Ectodermal cell (in vitro differentiated cells): ENCODE data around the gene CCDC102B.

ENCODE experiments used
- H3K27ac ChIP-seq: 2 replicates; pipeline ENCODE4 v1.7.0; 2013; ENCODE audit warnings: mild to moderate bottlenecking, low read depth, low read length; ENCODE audit not compliant: insufficient read depth, poor library complexity, severe bottlenecking
- H3K27me3 ChIP-seq: 2 replicates; pipeline ENCODE4 v1.7.0; 2013; ENCODE audit warnings: mild to moderate bottlenecking, low read length; ENCODE audit not compliant: insufficient read depth, control insufficient read depth, poor library complexity, severe bottlenecking
- H3K36me3 ChIP-seq: one replicate; pipeline ENCODE4 v1.7.0; 2013; ENCODE audit warnings: low read length; ENCODE audit not compliant: control insufficient read depth, insufficient read depth
- H3K4me1 ChIP-seq: one replicate; pipeline ENCODE4 v1.7.0; 2013; ENCODE audit warnings: low read length; ENCODE audit not compliant: control insufficient read depth, insufficient read depth
- H3K4me3 ChIP-seq: 2 replicates; pipeline ENCODE4 v1.7.0; 2013; ENCODE audit warnings: low read depth, low read length, control low read depth; ENCODE audit not compliant: insufficient read depth
- H3K9me3 ChIP-seq: 2 replicates; pipeline ENCODE4 v1.7.0; 2013; ENCODE audit warnings: mild to moderate bottlenecking, low read length, moderate library complexity; ENCODE audit not compliant: control insufficient read depth
- WGBS, 2 experiments: methylation state at CpG; one replicate each; pipeline ENCODE4 v1.1.7; 2013; ENCODE audit warnings: missing lambda C conversion rate in 2 of 2; 5-methylcytosine and 5-hydroxymethylcytosine counted together

The CCDC102B gene

DNA sequence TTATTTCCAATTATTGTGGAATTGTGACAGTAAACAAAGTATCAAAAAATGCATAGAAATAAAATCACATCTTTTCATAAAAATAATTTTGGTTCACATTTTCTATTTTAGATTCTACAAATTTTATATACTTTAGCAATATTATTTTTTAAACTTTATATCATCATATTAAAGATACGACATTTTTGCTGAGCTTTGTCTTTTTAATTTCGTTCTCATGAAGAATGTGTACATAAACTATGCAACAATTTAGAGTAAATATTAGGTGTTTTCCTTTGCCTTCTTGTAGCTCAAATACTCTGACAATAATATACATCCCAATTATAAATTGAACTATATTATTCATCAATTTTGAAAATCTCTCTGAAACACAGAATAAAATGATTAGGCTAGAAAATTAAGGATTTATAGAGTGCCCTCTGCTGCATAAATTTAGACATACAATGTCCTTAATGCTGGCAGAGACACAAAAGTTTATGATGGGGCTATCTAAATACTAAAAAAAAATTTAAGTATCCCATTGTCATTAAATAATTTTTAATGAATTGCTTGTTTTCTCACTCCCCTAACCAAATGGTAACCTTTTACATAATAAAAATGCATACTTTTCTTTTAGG is 45.7 kb downstream of the CCDC102B start:
- Histone ChIP-seq H3K36me3 (no peaks in the 10 kb centered on the region), H3K9me3 (no peaks in the 10 kb centered on the region), H3K27ac (no peak overlapping the region), H3K4me3 (no peak overlapping the region), H3K4me1 (no peaks in the 10 kb centered on the region), H3K27me3 (no peaks in the 10 kb centered on the region)
- no CpG with 5 or more reads among the region's 2 CpGs for WGBS, 2 experiments

DNA sequence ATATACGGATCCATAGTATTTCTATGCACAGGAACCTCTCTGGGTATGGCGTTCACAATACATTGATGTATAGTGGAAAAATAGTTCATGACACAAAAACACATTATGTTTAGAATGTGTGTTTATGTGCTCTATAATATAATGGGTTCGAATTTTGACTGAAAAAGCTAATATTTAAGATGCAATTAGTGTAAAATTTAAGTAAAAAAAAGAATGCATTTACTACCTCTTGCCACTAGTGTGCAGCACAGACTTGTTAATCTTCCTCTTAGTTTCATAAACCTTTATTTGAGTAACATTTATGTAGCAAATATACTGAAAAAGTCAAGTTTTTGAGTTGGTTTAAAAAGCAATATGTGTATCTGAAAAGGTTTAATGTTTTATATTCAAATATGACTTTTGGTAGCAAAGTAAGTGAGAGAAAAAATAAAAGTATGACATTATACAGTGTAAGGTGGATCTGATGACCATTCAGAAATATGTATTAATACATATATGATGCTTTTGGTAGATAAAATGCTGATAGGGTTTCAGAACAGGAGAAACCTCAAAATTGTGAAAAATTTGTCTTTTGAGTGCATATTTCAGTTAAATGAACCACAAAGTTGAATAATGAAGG is 49.4 kb downstream of the CCDC102B start:
- H3K36me3 ChIP-seq = no peaks in the 10 kb centered on the region
- no peaks in the 10 kb centered on the region for H3K4me1 ChIP-seq
- WGBS, 2 experiments = 81 to 100% methylated on average over 1 to 2 of the region's 3 CpGs
- no peak overlapping the region for H3K4me3 ChIP-seq
- H3K9me3 ChIP-seq = no peaks in the 10 kb centered on the region
- no peaks in the 10 kb centered on the region for H3K27me3 ChIP-seq
- no peak overlapping the region for H3K27ac ChIP-seq

DNA sequence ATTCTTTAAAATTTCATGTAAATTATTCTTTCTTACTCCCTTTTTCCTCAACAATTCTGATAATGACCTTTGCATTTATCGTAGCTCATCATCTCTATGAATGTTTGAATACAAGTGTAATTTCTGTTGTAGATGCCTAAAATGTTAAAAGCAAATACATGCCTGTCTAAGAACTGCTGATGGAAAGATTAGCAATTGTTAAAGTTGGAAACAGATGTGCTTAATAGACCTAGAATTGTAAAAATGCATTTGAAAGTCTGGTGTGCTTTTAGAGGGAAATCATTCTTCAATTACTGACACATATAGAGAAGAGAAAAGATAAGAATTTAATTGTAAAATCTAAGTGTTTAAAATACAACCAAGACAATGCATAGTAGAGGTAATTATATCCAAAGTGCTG is 50.4 kb downstream of the CCDC102B start:
- Histone ChIP-seq H3K27me3 (no peaks in the 10 kb centered on the region), H3K27ac (no peak overlapping the region), H3K4me3 (no peak overlapping the region), H3K36me3 (no peaks in the 10 kb centered on the region), H3K4me1 (no peaks in the 10 kb centered on the region), H3K9me3 (no peaks in the 10 kb centered on the region)
- 88 to 100% methylated on average over 1 of the region's 1 CpG for WGBS, 2 experiments

DNA sequence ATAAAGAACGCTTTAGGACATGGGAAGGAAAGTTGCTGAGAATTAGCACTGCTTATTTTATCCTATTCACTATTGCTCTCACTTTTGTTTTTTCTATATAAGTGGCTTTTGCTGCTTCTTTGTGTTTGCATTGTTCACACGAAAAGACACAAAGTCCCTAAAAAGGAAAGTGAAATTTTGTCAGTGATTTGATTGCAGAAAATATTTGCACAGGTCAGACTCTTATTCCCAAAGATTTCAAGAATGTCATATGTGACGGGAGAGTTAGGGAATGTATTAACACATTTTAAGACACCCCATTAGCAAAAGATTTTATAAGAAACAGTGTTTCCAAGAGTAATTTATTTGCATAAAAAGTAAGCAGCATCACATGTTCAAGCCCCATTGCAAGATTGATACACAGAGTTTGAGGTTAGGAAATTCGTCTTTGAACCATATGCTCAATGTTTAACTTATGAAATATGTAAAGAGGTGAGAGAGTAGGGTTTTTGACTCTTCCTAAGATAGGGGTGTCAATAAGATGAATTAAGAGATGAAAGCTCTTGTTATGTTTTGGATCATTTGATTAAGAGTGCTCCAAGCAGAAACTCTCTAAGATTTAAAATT is 57.0 kb downstream of the CCDC102B start:
- no peak overlapping the region for H3K27ac ChIP-seq
- 93 to 96% methylated on average over 3 to 4 of the region's 4 CpGs for WGBS, 2 experiments
- no peaks in the 10 kb centered on the region for H3K36me3 ChIP-seq
- H3K9me3 ChIP-seq = no peaks in the 10 kb centered on the region
- no peaks in the 10 kb centered on the region for H3K27me3 ChIP-seq
- no peak overlapping the region for H3K4me3 ChIP-seq
- H3K4me1 ChIP-seq = no peaks in the 10 kb centered on the region

DNA sequence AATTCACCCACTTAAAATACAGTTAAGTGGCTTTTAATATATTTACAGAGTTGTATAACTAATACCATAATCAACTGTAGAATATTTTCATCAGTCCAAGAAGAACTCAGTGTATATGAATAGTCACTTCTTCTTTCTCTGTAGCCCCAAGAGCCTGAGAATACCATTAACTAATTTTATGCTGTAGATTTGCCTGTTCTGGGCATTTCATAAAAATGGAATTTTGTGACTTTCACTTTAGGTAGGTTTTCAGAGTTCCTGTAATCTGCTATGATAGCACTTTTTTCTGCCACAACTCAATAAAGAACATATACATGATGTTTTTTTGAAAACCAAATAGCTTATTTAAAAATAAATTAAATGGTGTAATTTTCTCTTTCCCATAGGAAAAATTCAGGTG is 57.6 kb downstream of the CCDC102B start:
- Histone ChIP-seq H3K4me1 (no peaks in the 10 kb centered on the region), H3K9me3 (no peaks in the 10 kb centered on the region), H3K4me3 (no peak overlapping the region), H3K36me3 (no peaks in the 10 kb centered on the region), H3K27ac (no peak overlapping the region), H3K27me3 (no peaks in the 10 kb centered on the region)

DNA sequence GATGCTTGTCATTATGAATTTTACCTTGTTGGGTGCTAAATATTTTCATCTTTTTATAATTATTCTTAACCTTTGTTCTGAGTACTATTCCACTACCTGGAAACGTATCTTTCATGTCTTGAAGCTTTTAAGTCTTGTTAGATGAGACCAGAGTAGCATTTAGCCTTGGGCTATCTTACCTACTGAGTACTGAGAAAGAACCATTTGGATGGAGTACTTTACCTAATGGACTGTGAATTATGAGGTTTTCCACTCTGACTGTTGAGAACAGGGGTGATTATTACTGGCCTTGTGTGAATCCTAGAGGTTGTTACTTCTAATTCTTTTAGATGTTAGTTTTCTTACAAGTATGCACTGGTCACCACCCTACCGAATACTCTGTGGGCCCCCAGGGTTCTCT is 63.5 kb downstream of the CCDC102B start:
- no peak overlapping the region for H3K4me3 ChIP-seq
- no peaks in the 10 kb centered on the region for H3K9me3 ChIP-seq
- 89 to 97% methylated on average over 2 of the region's 2 CpGs for WGBS, 2 experiments
- no peaks in the 10 kb centered on the region for H3K4me1 ChIP-seq
- H3K27ac ChIP-seq = no peak overlapping the region
- H3K36me3 ChIP-seq = no peaks in the 10 kb centered on the region
- H3K27me3 ChIP-seq = no peaks in the 10 kb centered on the region

DNA sequence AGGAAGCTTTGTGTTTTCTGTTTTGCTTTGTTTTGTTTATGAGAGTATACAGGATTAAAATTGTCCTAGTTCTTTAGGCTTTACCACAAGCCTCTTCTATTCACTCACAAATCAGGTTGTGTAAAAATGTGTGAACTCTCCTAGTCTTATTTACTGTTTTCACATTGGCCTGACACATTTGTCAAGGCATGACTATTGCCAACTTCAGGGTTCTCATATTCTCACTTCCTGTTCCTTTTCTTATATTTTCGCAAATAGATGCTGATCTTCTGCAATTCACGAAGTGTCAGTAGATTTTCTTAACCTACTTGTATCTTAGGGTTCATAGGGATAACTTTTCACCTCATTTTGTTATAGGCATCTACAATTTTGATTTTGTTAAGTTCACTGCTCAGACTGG is 67.1 kb downstream of the CCDC102B start:
- 88 to 100% methylated on average over 2 of the region's 2 CpGs for WGBS, 2 experiments

DNA sequence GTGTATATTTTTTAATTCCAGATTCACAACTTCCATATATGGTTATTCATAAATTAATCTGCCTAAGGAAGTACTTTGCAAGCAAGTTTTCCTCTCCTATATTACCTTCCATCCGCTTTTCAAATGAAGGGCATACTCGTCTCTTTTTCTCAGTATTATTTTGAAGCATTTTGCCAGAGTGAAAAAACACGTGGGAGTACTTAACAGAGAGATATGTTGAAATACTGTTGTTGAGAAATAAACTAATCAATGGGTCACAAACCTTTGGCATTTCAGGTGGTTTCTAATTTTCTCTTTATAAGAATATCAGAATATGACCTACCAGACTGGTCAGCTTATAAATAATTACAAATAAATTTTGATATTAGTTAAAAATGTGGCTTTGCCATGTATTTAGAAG is 67.6 kb downstream of the CCDC102B start:
- WGBS, 2 experiments = 92 to 94% methylated on average over 2 to 3 of the region's 3 CpGs
- no peaks in the 10 kb centered on the region for H3K27me3 ChIP-seq
- H3K27ac ChIP-seq = no peak overlapping the region
- no peaks in the 10 kb centered on the region for H3K36me3 ChIP-seq
- no peaks in the 10 kb centered on the region for H3K9me3 ChIP-seq
- H3K4me1 ChIP-seq = no peaks in the 10 kb centered on the region
- H3K4me3 ChIP-seq = no peak overlapping the region

More for the DNA sequence above, 67.1 kb downstream of the CCDC102B start:
- Histone ChIP-seq H3K4me3 (no peak overlapping the region), H3K9me3 (no peaks in the 10 kb centered on the region), H3K36me3 (no peaks in the 10 kb centered on the region), H3K4me1 (no peaks in the 10 kb centered on the region), H3K27me3 (no peaks in the 10 kb centered on the region), H3K27ac (no peak overlapping the region)

DNA sequence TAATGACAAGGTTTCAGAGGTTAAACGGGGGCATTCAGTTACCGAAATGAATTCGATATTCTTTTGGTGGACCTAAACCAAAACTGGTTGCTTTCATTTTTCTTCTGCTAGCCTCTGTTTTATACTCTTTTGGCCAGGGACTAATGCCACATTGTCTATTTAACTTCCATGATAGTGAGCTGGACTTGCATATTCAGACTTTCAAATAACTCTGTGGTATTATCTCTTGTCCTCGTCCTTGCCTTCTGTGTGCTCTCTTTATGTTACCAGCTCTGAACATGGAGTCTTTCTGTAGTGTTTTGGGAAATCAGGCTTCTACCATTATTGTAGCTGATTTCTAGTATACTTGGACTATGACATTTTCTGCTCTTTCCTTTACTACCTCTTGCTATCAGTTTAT is 75.1 kb downstream of the CCDC102B start:
- WGBS, 2 experiments = 93 to 95% methylated on average over 4 of the region's 4 CpGs
- Histone ChIP-seq H3K9me3 (no peaks in the 10 kb centered on the region), H3K4me3 (no peak overlapping the region), H3K4me1 (no peaks in the 10 kb centered on the region), H3K27ac (no peak overlapping the region), H3K36me3 (no peaks in the 10 kb centered on the region), H3K27me3 (no peaks in the 10 kb centered on the region)

DNA sequence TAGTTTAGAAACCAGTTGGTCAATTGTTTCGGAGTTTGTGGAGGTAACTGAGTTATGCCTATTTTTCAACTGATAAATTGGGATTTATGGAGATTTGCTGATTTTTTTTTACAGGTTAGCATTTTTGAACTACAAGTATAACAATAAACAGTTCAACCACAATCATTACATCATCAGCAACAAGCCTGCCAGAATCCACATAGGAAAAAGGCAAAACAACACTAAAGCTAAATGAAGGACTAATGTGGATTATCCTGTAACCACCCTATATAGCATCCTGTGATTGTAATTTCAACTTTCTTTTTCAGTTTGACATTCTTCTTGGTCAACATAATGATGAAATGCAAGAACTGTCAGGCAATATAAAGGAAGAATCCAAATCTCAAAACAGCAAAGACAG is 76.5 kb downstream of the CCDC102B start:
- Histone ChIP-seq H3K4me3 (no peak overlapping the region), H3K4me1 (no peaks in the 10 kb centered on the region), H3K9me3 (no peaks in the 10 kb centered on the region), H3K36me3 (no peaks in the 10 kb centered on the region), H3K27ac (no peak overlapping the region), H3K27me3 (no peaks in the 10 kb centered on the region)
- WGBS, 2 experiments = 100% methylated on average over 1 of the region's 1 CpG
